ENCODE data around the gene DAB2.

GRCh38 chr5:39371367-39371635 is 53.5 kb downstream of the DAB2 start:
- TF ChIP-seq CTCF (conservative IDR thresholded peaks at IDR 0.05 in 1 of 2, IDR thresholded peaks at IDR 0.05 in 1 of 2; ENCODE audit: low read depth in 1 of 2, low read length in 2 of 2): no peak
- TF ChIP-seq EZH2 (IDR thresholded peaks at IDR 0.05; ENCODE audit: low read length, missing control alignments): no peak

Measured in fibroblast of lung (primary cell).